DND-41 (cell line): ENCODE results near the gene CEACAM5.

Experiments
- ATAC-seq: fragments of 200-7000 bp; cut with Tn5 transposase; 3 replicates; pipeline ENCODE4 v1.9.1; 2021; ENCODE audit warnings: low read depth; ENCODE audit not compliant: insufficient read depth
- DNase-seq: peaks from one replicate; pipeline ENCODE4 v3.0.0-alpha.2; 2020
- H2AFZ ChIP-seq: 2 replicates; pipeline ENCODE4 v1.6.0; 2012; ENCODE audit warnings: low read depth, low read length
- H3K27ac ChIP-seq: 2 replicates; pipeline ENCODE4 v1.5.1; 2012; ENCODE audit warnings: low read length, inconsistent platforms
- H3K27me3 ChIP-seq: fragments of 200-600 bp; sonication (generic); 2 replicates; pipeline ENCODE4 v1.6.0; 2012; ENCODE audit warnings: low read length, mild to moderate bottlenecking, inconsistent platforms; ENCODE audit not compliant: insufficient read depth, poor library complexity
- H3K36me3 ChIP-seq: 2 replicates; pipeline ENCODE4 v1.5.1; 2012; ENCODE audit warnings: low read length, inconsistent platforms; ENCODE audit not compliant: insufficient read depth
- H3K4me1 ChIP-seq: 2 replicates; pipeline ENCODE4 v1.5.1; 2012; ENCODE audit warnings: mild to moderate bottlenecking, low read length; ENCODE audit not compliant: insufficient read depth
- H3K4me2 ChIP-seq: 2 replicates; pipeline ENCODE4 v1.6.0; 2012; ENCODE audit warnings: mild to moderate bottlenecking, moderate library complexity, low read length, inconsistent platforms; ENCODE audit not compliant: insufficient read depth
- H3K4me3 ChIP-seq, 2 experiments: fragments of 200-600 bp in 1 of 2; shearing (Covaris generic) in 1 of 2; 2 replicates each; pipeline ENCODE4 v1.5.1; 2012 to 2016; ENCODE audit warnings: inconsistent platforms in 2 of 2, low read length in 2 of 2, mild to moderate bottlenecking in 2 of 2, low read depth in 1 of 2, moderate library complexity in 1 of 2
- H3K79me2 ChIP-seq: 2 replicates; pipeline ENCODE4 v1.6.0; 2012; ENCODE audit warnings: low read length, inconsistent platforms; ENCODE audit not compliant: insufficient read depth
- H3K9ac ChIP-seq: 2 replicates; pipeline ENCODE4 v1.6.0; 2012; ENCODE audit warnings: low read depth, mild to moderate bottlenecking, inconsistent platforms, low read length, moderate library complexity
- H3K9me3 ChIP-seq: 2 replicates; pipeline ENCODE4 v1.5.1; 2012; ENCODE audit warnings: low read length, moderate library complexity, mild to moderate bottlenecking, inconsistent platforms; ENCODE audit not compliant: insufficient read depth, severe bottlenecking
- H4K20me1 ChIP-seq: 2 replicates; pipeline ENCODE4 v1.6.0; 2012; ENCODE audit warnings: low read length; ENCODE audit not compliant: insufficient read depth
- EZH2 ChIP-seq: IDR thresholded peaks from 3 replicates; pipeline ENCODE4 v1.6.1; 2012; ENCODE audit warnings: borderline replicate concordance, low read depth, mild to moderate bottlenecking, moderate library complexity, low read length, inconsistent platforms; ENCODE audit not compliant: severe bottlenecking
- TF ChIP-seq, protein P1 (sequence below): IDR thresholded peaks from 2 replicates; pipeline ENCODE4 v1.5.1; 2012; ENCODE audit warnings: borderline replicate concordance, low read length, moderate library complexity, mild to moderate bottlenecking; ENCODE audit not compliant: poor library complexity, severe bottlenecking; ENCODE audit errors: extremely low read depth

The CEACAM5 gene

DNA sequence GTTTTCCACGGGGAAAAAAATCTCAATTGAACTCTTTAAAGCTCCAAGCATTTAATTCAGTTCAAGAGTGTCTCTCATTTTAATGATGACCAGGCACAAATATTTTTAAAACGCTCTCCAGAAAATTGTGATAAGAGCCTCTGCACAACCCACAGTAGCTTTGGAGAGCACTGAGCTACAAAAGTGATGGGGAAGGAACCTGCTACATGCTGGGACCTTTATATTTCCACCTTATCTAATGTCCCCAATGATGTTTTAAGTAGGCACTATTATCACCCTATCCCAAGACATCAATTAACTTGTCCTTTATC lies 32.8 kb downstream of the CEACAM5 start:
- ATAC-seq, result no peak
- no peak overlapping the region for H2AFZ ChIP-seq
- H3K4me3 ChIP-seq, result no peak overlapping the region

DNA sequence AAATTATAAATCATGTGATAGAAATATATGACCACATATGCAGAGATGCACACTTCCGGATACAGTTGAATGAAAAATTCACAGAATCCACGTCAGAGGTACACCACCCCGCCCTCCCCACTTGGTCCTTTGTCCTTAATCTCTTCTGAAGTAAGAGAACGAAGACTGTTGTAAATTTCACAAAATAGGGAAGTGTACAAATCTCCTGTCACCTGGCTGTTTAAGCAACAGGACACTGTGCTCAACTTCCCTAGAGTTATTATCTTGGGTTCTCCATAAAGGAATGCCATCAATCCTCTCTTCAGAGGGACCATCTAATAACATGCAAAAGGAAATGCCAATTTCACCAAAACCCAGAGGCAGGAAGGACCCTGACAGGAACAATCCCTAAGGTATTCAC lies 36.4 kb downstream of the CEACAM5 start:
- Histone ChIP-seq H3K4me1 (no peaks in the 10 kb centered on the region), H3K27ac (no peak overlapping the region), H4K20me1 (no peaks in the 10 kb centered on the region), H3K79me2 (no peaks in the 10 kb centered on the region), H3K27me3 (peaks cover 11% of the 10 kb centered on the region), H2AFZ (no peak overlapping the region), H3K4me2 (no peak overlapping the region), H3K36me3 (no peaks in the 10 kb centered on the region), H3K4me3 (no peak overlapping the region), H3K9me3 (no peaks in the 10 kb centered on the region), H3K9ac (no peak overlapping the region)
- no peak for ATAC-seq
- no peak for DNase-seq
- no peak for TF ChIP-seq EZH2
- TF ChIP-seq, protein P1, sequence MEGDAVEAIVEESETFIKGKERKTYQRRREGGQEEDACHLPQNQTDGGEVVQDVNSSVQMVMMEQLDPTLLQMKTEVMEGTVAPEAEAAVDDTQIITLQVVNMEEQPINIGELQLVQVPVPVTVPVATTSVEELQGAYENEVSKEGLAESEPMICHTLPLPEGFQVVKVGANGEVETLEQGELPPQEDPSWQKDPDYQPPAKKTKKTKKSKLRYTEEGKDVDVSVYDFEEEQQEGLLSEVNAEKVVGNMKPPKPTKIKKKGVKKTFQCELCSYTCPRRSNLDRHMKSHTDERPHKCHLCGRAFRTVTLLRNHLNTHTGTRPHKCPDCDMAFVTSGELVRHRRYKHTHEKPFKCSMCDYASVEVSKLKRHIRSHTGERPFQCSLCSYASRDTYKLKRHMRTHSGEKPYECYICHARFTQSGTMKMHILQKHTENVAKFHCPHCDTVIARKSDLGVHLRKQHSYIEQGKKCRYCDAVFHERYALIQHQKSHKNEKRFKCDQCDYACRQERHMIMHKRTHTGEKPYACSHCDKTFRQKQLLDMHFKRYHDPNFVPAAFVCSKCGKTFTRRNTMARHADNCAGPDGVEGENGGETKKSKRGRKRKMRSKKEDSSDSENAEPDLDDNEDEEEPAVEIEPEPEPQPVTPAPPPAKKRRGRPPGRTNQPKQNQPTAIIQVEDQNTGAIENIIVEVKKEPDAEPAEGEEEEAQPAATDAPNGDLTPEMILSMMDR, result no peak

More for the DNA sequence above, 32.8 kb downstream of the CEACAM5 start:
- Histone ChIP-seq H3K9me3 (no peaks in the 10 kb centered on the region), H3K4me2 (no peak overlapping the region), H3K79me2 (no peaks in the 10 kb centered on the region), H3K4me1 (no peaks in the 10 kb centered on the region), H4K20me1 (no peaks in the 10 kb centered on the region), H3K27ac (no peak overlapping the region), H3K36me3 (no peaks in the 10 kb centered on the region), H3K9ac (no peak overlapping the region), H3K27me3 (peaks cover 11% of the 10 kb centered on the region)
- no peak for DNase-seq
- TF ChIP-seq, protein P1, result no peak
- no peak for TF ChIP-seq EZH2

DNA sequence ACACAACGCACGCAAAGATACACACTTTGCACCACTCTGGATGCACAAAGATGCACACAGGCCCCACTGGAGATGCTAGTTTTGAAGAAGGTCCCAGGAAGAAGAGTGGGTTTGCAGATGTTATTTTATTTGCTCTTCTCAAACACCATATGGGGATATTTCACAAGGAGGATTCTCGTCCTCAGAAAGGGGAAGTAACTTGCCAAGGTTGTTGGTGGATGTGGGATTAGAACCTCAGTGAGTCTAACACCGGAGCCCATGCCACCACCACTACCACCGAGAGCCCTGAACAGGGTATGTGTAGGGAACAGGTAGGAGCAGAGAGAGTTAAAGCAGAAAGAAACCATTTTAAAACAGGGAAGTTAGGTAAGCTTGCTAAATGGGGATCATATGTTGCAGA lies 37.3 kb downstream of the CEACAM5 start:
- no peaks in the 10 kb centered on the region for H3K79me2 ChIP-seq
- no peaks in the 10 kb centered on the region for H3K9me3 ChIP-seq
- no peak overlapping the region for H3K27ac ChIP-seq
- no peaks in the 10 kb centered on the region for H4K20me1 ChIP-seq
- no peak overlapping the region for H3K9ac ChIP-seq
- no peak overlapping the region for H3K4me2 ChIP-seq
- TF ChIP-seq EZH2, result no peak
- TF ChIP-seq, protein P1, result no peak
- no peaks in the 10 kb centered on the region for H3K4me1 ChIP-seq
- DNase-seq, result no peak
- peaks cover 11% of the 10 kb centered on the region for H3K27me3 ChIP-seq
- no peak for ATAC-seq
- no peak overlapping the region for H2AFZ ChIP-seq
- H3K36me3 ChIP-seq, result no peaks in the 10 kb centered on the region
- no peak overlapping the region for H3K4me3 ChIP-seq
